ENCODE data around the gene CACNA2D3.

- TF ChIP-seq CTCF (IDR thresholded peaks at IDR 0.05) (no peak), POLR2A (IDR thresholded peaks at IDR 0.05) (no peak), EP300 (IDR thresholded peaks at IDR 0.05) (no peak)
Measured at GRCh38 chr3:54619053-54619452, 496.7 kb downstream of the CACNA2D3 start.

Data from tibial nerve (tissue), 4 donors.